HG03378 (cell line): Measurements from ENCODE around the gene CACNA1E.

Experiments used
- ATAC-seq: cut with Tn5 transposase; IDR thresholded peaks from one replicate; pipeline ENCODE4 v1.9.1; 2021; ENCODE audit warnings: mild to moderate bottlenecking, moderate library complexity; ENCODE audit not compliant: unreplicated experiment

CACNA1E gene

GRCh38 chr1:181748013-181748412 lies 264.7 kb downstream of the CACNA1E start:
- ATAC-seq: no peak

- ATAC-seq: no peak
Observed at GRCh38 chr1:181754103-181754502, 270.8 kb downstream of the CACNA1E start.

GRCh38 chr1:181759481-181759880 lies 276.2 kb downstream of the CACNA1E start:
- ATAC-seq: no peak

GRCh38 chr1:181763736-181764135 lies 280.4 kb downstream of the CACNA1E start:
- no peak for ATAC-seq

- no peak for ATAC-seq
Observed at GRCh38 chr1:181765451-181766026, 282.2 kb downstream of the CACNA1E start.

- no peak for ATAC-seq
Observed at GRCh38 chr1:181767001-181767708, 283.8 kb downstream of the CACNA1E start.

GRCh38 chr1:181768211-181768929 lies 285.1 kb downstream of the CACNA1E start:
- peak; percentile 76 for ATAC-seq

- ATAC-seq: no peak
Observed at GRCh38 chr1:181768930-181769280, 285.6 kb downstream of the CACNA1E start.

GRCh38 chr1:181769846-181770245 lies 286.5 kb downstream of the CACNA1E start:
- no peak for ATAC-seq

GRCh38 chr1:181772714-181773113 lies 289.4 kb downstream of the CACNA1E start:
- no peak for ATAC-seq

GRCh38 chr1:181776044-181776443 lies 292.7 kb downstream of the CACNA1E start:
- no peak for ATAC-seq

- no peak for ATAC-seq
Observed at GRCh38 chr1:181777286-181777685, 294.0 kb downstream of the CACNA1E start.

- no peak for ATAC-seq
Observed at GRCh38 chr1:181777812-181778211, 294.5 kb downstream of the CACNA1E start.

GRCh38 chr1:181778640-181779260 lies 295.4 kb downstream of the CACNA1E start:
- no peak for ATAC-seq

- ATAC-seq: no peak
Observed at GRCh38 chr1:181779343-181779742, 296.0 kb downstream of the CACNA1E start.

GRCh38 chr1:181783208-181783607 lies 299.9 kb downstream of the CACNA1E start:
- no peak for ATAC-seq

GRCh38 chr1:181784039-181784683 lies 300.8 kb downstream of the CACNA1E start:
- no peak for ATAC-seq

GRCh38 chr1:181789395-181789794 lies 306.1 kb downstream of the CACNA1E start:
- no peak for ATAC-seq

- no peak for ATAC-seq
Observed at GRCh38 chr1:181791721-181792120, 308.4 kb downstream of the CACNA1E start.

GRCh38 chr1:181793831-181794230 lies 310.5 kb downstream of the CACNA1E start:
- ATAC-seq: no peak

GRCh38 chr1:181794332-181794731 lies 311.0 kb downstream of the CACNA1E start:
- no peak for ATAC-seq
